H1 (cell line): ENCODE measurements around the gene AOPEP. TPM values are rescaled to one million over a fixed set of nuclear protein-coding genes. Genes with fewer than 3 reads are reported as not detected.

Source experiments
- CTCF ChIA-PET: fragments of 300-600 bp; sonication (Branson Sonifier 250); formaldehyde crosslinking; loops from one replicate; lab custom pipeline; 2021; ENCODE audit not compliant: partially characterized antibody; lab: Charles Lee
- POLR2A ChIA-PET: fragments of 300-600 bp; sonication (Branson Sonifier 250); formaldehyde crosslinking; loops from one replicate; lab custom pipeline; 2021; ENCODE audit warnings: inconsistent platforms; ENCODE audit not compliant: partially characterized antibody; lab: Charles Lee
- DNase-seq, 2 experiments: peaks; one replicate each; pipeline versions ENCODE4 v3.0.0 to v3.0.0-alpha.2; 2010 to 2022; ENCODE audit warnings: low spot score in 2 of 2, low read depth in 1 of 2, mixed read lengths in 1 of 2
- FAIRE-seq: peaks from 2 replicates; lab custom pipeline; 2011; peaks lifted over from hg19 to GRCh38; lab: Jason Lieb, UNC
- H2AFZ ChIP-seq: 2 replicates; pipeline ENCODE4 v1.8.1; 2012; ENCODE audit warnings: low read length, inconsistent platforms
- H2AK5ac ChIP-seq: 2 replicates; pipeline ENCODE4 v1.6.1; 2013; ENCODE audit warnings: low read depth, low read length
- H2BK120ac ChIP-seq: replicated peaks from 2 replicates; pipeline ENCODE3; 2013; ENCODE audit warnings: low read depth, low read length, inconsistent platforms
- H2BK12ac ChIP-seq: 2 replicates; pipeline ENCODE4 v1.6.1; 2013; ENCODE audit warnings: low read depth, low read length
- H2BK15ac ChIP-seq: 2 replicates; pipeline ENCODE4 v1.6.1; 2013; ENCODE audit warnings: low read length
- H2BK20ac ChIP-seq: 2 replicates; pipeline ENCODE4 v1.6.1; 2013; ENCODE audit warnings: low read length
- H2BK5ac ChIP-seq: 2 replicates; pipeline ENCODE4 v1.6.1; 2013; ENCODE audit warnings: low read depth, low read length
- H3K14ac ChIP-seq: 2 replicates; pipeline ENCODE4 v1.6.1; 2013; ENCODE audit warnings: inconsistent platforms; ENCODE audit not compliant: insufficient read length
- H3K18ac ChIP-seq: 2 replicates; pipeline ENCODE4 v1.6.1; 2013; ENCODE audit warnings: low read length; ENCODE audit errors: extremely low read depth
- H3K23ac ChIP-seq: 2 replicates; pipeline ENCODE4 v1.6.1; 2013; ENCODE audit warnings: inconsistent platforms; ENCODE audit not compliant: insufficient read length
- H3K23me2 ChIP-seq: 2 replicates; pipeline ENCODE4 v1.6.1; 2013; ENCODE audit warnings: low read depth, low read length
- H3K27ac ChIP-seq: 2 replicates; pipeline ENCODE4 v1.6.1; 2011; ENCODE audit warnings: low read depth, low read length, inconsistent platforms
- H3K27me3 ChIP-seq, 4 experiments: replicated peaks in 1 of 4; 1 replicate in 1 of 4; 2 replicates in 3 of 4; pipeline versions ENCODE4 v1.6.1 to v1.8.1; 2011 to 2013; ENCODE audit warnings: low read length in 3 of 4, mild to moderate bottlenecking in 3 of 4, inconsistent platforms in 2 of 4, mixed read lengths in 2 of 4, moderate library complexity in 1 of 4; ENCODE audit not compliant: control insufficient read depth in 3 of 4, insufficient read depth in 3 of 4; ENCODE audit errors: extremely low read depth in 1 of 4
- H3K36me3 ChIP-seq, 4 experiments: 2 replicates each; pipeline versions ENCODE4 v1.6.1 to v1.8.1; 2011 to 2013; ENCODE audit warnings: mild to moderate bottlenecking in 4 of 4, low read length in 3 of 4, moderate library complexity in 2 of 4, control low read depth in 1 of 4, inconsistent platforms in 1 of 4; ENCODE audit not compliant: insufficient read depth in 4 of 4, control insufficient read depth in 2 of 4
- H3K4ac ChIP-seq: replicated peaks from 2 replicates; pipeline ENCODE3; 2013; ENCODE audit warnings: low read length, low read depth, mixed read lengths, inconsistent platforms; ENCODE audit not compliant: insufficient read length
- H3K4me1 ChIP-seq, 4 experiments: replicated peaks in 1 of 4; 1 replicate in 1 of 4; 2 replicates in 3 of 4; pipeline versions ENCODE4 v1.6.1 to v1.8.1; 2011 to 2013; ENCODE audit warnings: low read length in 3 of 4, inconsistent platforms in 2 of 4, mixed read lengths in 1 of 4; ENCODE audit not compliant: insufficient read depth in 4 of 4, control insufficient read depth in 3 of 4
- H3K4me2 ChIP-seq, 2 experiments: 2 replicates each; pipeline versions ENCODE4 v1.6.1 to v1.8.1; 2011 to 2013; ENCODE audit warnings: low read depth in 2 of 2, low read length in 2 of 2, control low read depth in 1 of 2, inconsistent platforms in 1 of 2, mild to moderate bottlenecking in 1 of 2; ENCODE audit not compliant: insufficient read depth in 1 of 2
- H3K4me3 ChIP-seq, 4 experiments: fragments of 200-600, 300-600 bp in 1 of 4; sonication (generic), shearing (Covaris generic), sonication (Bioruptor Twin) in 1 of 4; 2 replicates each; pipeline versions ENCODE4 v1.5.1 to v1.8.1; 2011 to 2016; ENCODE audit warnings: low read length in 4 of 4, low read depth in 3 of 4, control low read depth in 2 of 4, inconsistent platforms in 2 of 4, mild to moderate bottlenecking in 2 of 4, mixed read lengths in 1 of 4, moderate library complexity in 1 of 4; ENCODE audit not compliant: insufficient read depth in 2 of 4; ENCODE audit errors: extremely low read depth in 1 of 4
- H3K56ac ChIP-seq: replicated peaks from 2 replicates; pipeline ENCODE3; 2013; ENCODE audit warnings: low read depth, mild to moderate bottlenecking, mixed read lengths, low read length, inconsistent platforms; ENCODE audit not compliant: insufficient read length
- H3K79me1 ChIP-seq: 2 replicates; pipeline ENCODE4 v1.6.1; 2013; ENCODE audit warnings: low read depth, low read length, control low read depth
- H3K79me2 ChIP-seq, 2 experiments: 2 replicates each; pipeline versions ENCODE4 v1.6.1 to v1.8.1; 2012 to 2013; ENCODE audit warnings: low read length in 2 of 2, mild to moderate bottlenecking in 2 of 2, inconsistent platforms in 1 of 2; ENCODE audit not compliant: insufficient read depth in 2 of 2, control insufficient read depth in 1 of 2
- H3K9ac ChIP-seq, 4 experiments: replicated peaks in 1 of 4; 1 replicate in 1 of 4; 2 replicates in 3 of 4; pipeline versions ENCODE4 v1.6.1 to v1.8.1; 2011 to 2013; ENCODE audit warnings: low read depth in 3 of 4, low read length in 3 of 4, control low read depth in 2 of 4, mild to moderate bottlenecking in 2 of 4, moderate library complexity in 2 of 4, inconsistent platforms in 1 of 4; ENCODE audit errors: extremely low read depth in 1 of 4
- H3K9me3 ChIP-seq, 2 experiments: 2 replicates each; pipeline versions ENCODE4 v1.6.1 to v1.8.1; 2012 to 2013; ENCODE audit warnings: mild to moderate bottlenecking in 2 of 2, moderate library complexity in 2 of 2, control low read depth in 1 of 2, inconsistent platforms in 1 of 2, low read depth in 1 of 2, low read length in 1 of 2, mixed read lengths in 1 of 2; ENCODE audit not compliant: insufficient read depth in 2 of 2
- H4K20me1 ChIP-seq, 2 experiments: replicated peaks in 1 of 2; 2 replicates each; pipeline versions ENCODE3 to v1.8.1; 2011 to 2013; ENCODE audit warnings: inconsistent platforms in 2 of 2, low read length in 2 of 2, mild to moderate bottlenecking in 1 of 2; ENCODE audit not compliant: insufficient read depth in 2 of 2, control insufficient read depth in 1 of 2
- H4K5ac ChIP-seq: 2 replicates; pipeline ENCODE4 v1.6.1; 2013; ENCODE audit warnings: low read length, low read depth, mixed read lengths, inconsistent platforms; ENCODE audit not compliant: insufficient read length
- H4K8ac ChIP-seq: 2 replicates; pipeline ENCODE4 v1.8.0; 2013; ENCODE audit warnings: mild to moderate bottlenecking, moderate library complexity, low read length, inconsistent platforms; ENCODE audit not compliant: insufficient read depth; ENCODE audit errors: extremely low read depth
- H4K91ac ChIP-seq: replicated peaks from 2 replicates; pipeline ENCODE3; 2013; ENCODE audit warnings: low read length, mixed read lengths, inconsistent platforms; ENCODE audit not compliant: insufficient read length
- ATF2 ChIP-seq: IDR thresholded peaks from 2 replicates; pipeline ENCODE4 v1.6.1; 2012; ENCODE audit warnings: low read length, inconsistent platforms
- ATF3 ChIP-seq: IDR thresholded peaks from 2 replicates; pipeline ENCODE4 v1.6.1; 2011; ENCODE audit warnings: low read depth, mild to moderate bottlenecking, low read length; ENCODE audit not compliant: insufficient read depth
- BACH1 ChIP-seq: IDR thresholded peaks from 2 replicates; pipeline ENCODE4 v1.6.1; 2012; ENCODE audit warnings: low read length, improper control_type of control experiment
- CBX5 ChIP-seq: fragments of 300-800, 300-1000 bp; sonication (generic); IDR thresholded peaks from 2 replicates; pipeline ENCODE4 v1.7.1; 2016; ENCODE audit warnings: antibody characterized with exemption, low read length, low read depth
- E2F6 ChIP-seq: IDR thresholded peaks from 2 replicates; pipeline ENCODE4 v1.6.1; 2012; ENCODE audit warnings: inconsistent platforms
- PHF8 ChIP-seq: fragments of 200-600 bp; sonication (generic); conservative IDR thresholded peaks from 2 replicates; pipeline ENCODE4 v1.7.1; 2012; ENCODE audit warnings: low read depth, mild to moderate bottlenecking, inconsistent platforms, low read length, moderate library complexity
- SIX5 ChIP-seq: IDR thresholded peaks from 2 replicates; pipeline ENCODE4 v1.6.1; 2011; ENCODE audit warnings: mild to moderate bottlenecking, low read depth, low read length
- SP1 ChIP-seq: IDR thresholded peaks from 2 replicates; pipeline ENCODE4 v1.6.1; 2011; ENCODE audit warnings: low read depth, low read length
- TAF1 ChIP-seq: IDR thresholded peaks from 2 replicates; pipeline ENCODE4 v1.6.1; 2011; ENCODE audit warnings: mild to moderate bottlenecking, low read depth, low read length
- YY1 ChIP-seq: IDR thresholded peaks from 2 replicates; pipeline ENCODE4 v1.6.1; 2011; ENCODE audit warnings: low read depth, mild to moderate bottlenecking, low read length
- ZNF274 ChIP-seq: IDR thresholded peaks from 2 replicates; pipeline ENCODE4 v1.7.0; 2012; ENCODE audit warnings: low read length, borderline replicate concordance; ENCODE audit errors: extremely low read depth
- WGBS, 2 experiments: shearing (Covaris generic) in 1 of 2; methylation state at CpG; one replicate each; pipeline versions ENCODE4 v1.1.6 to v1.1.7; 2013 to 2015; ENCODE audit warnings: low lambda C conversion rate in 2 of 2, mixed read lengths in 2 of 2, inconsistent platforms in 1 of 2, low coverage in 1 of 2, missing lambda C conversion rate in 1 of 2; ENCODE audit not compliant: insufficient replicate concordance in 2 of 2, insufficient coverage in 1 of 2, insufficient read length in 1 of 2; ENCODE audit errors: extremely low coverage in 1 of 2, missing lambda C conversion rate in 1 of 2; 5-methylcytosine and 5-hydroxymethylcytosine counted together
- polyA plus RNA-seq, 7 experiments: library from polyadenylated mRNA; depleted of rRNA in 3 of 7; stranded (reverse) in 5 of 7; unstranded in 2 of 7; fragments of >200 nt in 5 of 7; fragments of 200-250 nt in 2 of 7; gene quantifications; 1 replicate in 5 of 7; 2 replicates in 1 of 7; 4 replicates in 1 of 7; pipeline versions ENCODE4 v1.2.1 to v1.2.3, GENCODE V29; 2011 to 2013; ENCODE audit warnings: missing spikeins in 2 of 7, mixed read lengths in 2 of 7
- total RNA-seq: library from RNA; stranded (reverse); fragmentation: NEBNext Ultra II Directional; extraction: Animal tissue kit (Norgen Biotek cat#: 25700); gene quantifications from 2 replicates; pipeline ENCODE4 v1.2.1, GENCODE V29; 2021

Gene AOPEP
- total and polyA plus RNA-seq, 2 of the 8 experiments (the other 6 are each of a cell fraction or from before 2014, with no cell fraction given) = 6.1 to 14.3 TPM

GRCh38 chr9:95078511-95078910 lies 352.0 kb downstream of the AOPEP start:
- Histone ChIP-seq H4K8ac (no peak overlapping the region), H3K27me3 (no peaks in the 10 kb centered on the region), H4K5ac (no peak overlapping the region), H3K36me3 (peaks cover 0 to 6% (median 0%) of the 10 kb centered on the region in 4 experiments; a peak in 1 of 8 replicates), H3K4ac (peak overlapping the region; percentile 28), H3K27ac (no peak overlapping the region), H3K18ac (no peak overlapping the region), H3K56ac (no peak overlapping the region), H2BK120ac (no peak overlapping the region), H3K23ac (no peak overlapping the region), H2BK5ac (no peak overlapping the region), H3K4me1 (peaks cover 0 to 9% (median 2%) of the 10 kb centered on the region in 4 experiments; a peak in 3 of 7 replicates), H4K91ac (no peak overlapping the region), H2BK15ac (peak overlapping the region; percentile 18; the same call in 1 of the 2 replicates), H3K79me2 (no peaks in the 10 kb centered on the region), H3K14ac (no peak overlapping the region), H3K9me3 (no peaks in the 10 kb centered on the region), H2AK5ac (0 out of 2 replicates have a peak overlapping the region, but pooled peaks have one; percentile 28), H2AFZ (no peak overlapping the region), H4K20me1 (peaks cover 0 to 6% of the 10 kb centered on the region in 2 experiments), H3K23me2 (peaks cover 2% of the 10 kb centered on the region; the same call in 1 of the 2 replicates), H3K4me3 (no peak overlapping the region), H2BK12ac (peak overlapping the region; percentile 43; the same call in 1 of the 2 replicates), H3K9ac (no peak overlapping the region), H2BK20ac (no peak overlapping the region), H3K79me1 (no peaks in the 10 kb centered on the region; the same call in 1 of the 2 replicates), H3K4me2 (no peak overlapping the region)
- ChIA-PET CTCF (interaction anchor here (0.8 to 2.0 kb wide), 4 partner anchors 12 to 295 kb away, joined by 3 to 8 read pairs (median 4); no protein-coding TSS in a partner anchor), POLR2A (no interaction called here)
- DNase-seq (no peak), FAIRE-seq (no peak)
- 92% methylated on average over 12 of the region's 12 CpGs; no CpG with 5 or more reads in 1 of the 2 experiments for WGBS, 2 experiments
- TF ChIP-seq BACH1 = no peak
- TF ChIP-seq CBX5 = no peak
- TF ChIP-seq TAF1 = no peak
- no peak for TF ChIP-seq E2F6
- TF ChIP-seq SIX5 = no peak
- TF ChIP-seq SP1 = no peak
- TF ChIP-seq ATF3 = no peak
- TF ChIP-seq ZNF274 = no peak
- no peak for TF ChIP-seq YY1
- no peak for TF ChIP-seq PHF8
- no peak for TF ChIP-seq ATF2
